IMR-90 (cell line): ENCODE data around the gene PSAPL1. TPM values are rescaled to one million over a fixed set of nuclear protein-coding genes. Genes with fewer than 3 reads are reported as not detected.

ENCODE experiments used
- ATAC-seq: fragments of 200-7000 bp; cut with Tn5 transposase; 2 replicates; pipeline ENCODE4 v1.9.1; 2020; ENCODE audit warnings: low read depth, mild to moderate bottlenecking, moderate library complexity
- BruUV-seq: library from RNA; stranded (reverse); fragments of 400-500 nt; replicated peaks from 2 replicates; lab custom pipeline; 2021; lab: Mats Ljungman, UMichigan
- CTCF ChIA-PET: fragments of 300-600 bp; formaldehyde crosslinking; extraction: SDS; loops from one replicate; lab custom pipeline; 2021; ENCODE audit warnings: antibody characterized with exemption; lab: Yijun Ruan, JAX
- POLR2A ChIA-PET: fragments of 300-600 bp; sonication (Branson Sonifier 250); formaldehyde crosslinking; loops from one replicate; lab custom pipeline; 2022; ENCODE audit warnings: antibody characterized with exemption; ENCODE audit not compliant: unreplicated experiment; lab: Charles Lee
- DNase-seq: peaks from one replicate; pipeline ENCODE4 v3.0.0; 2013
- H2AFZ ChIP-seq: replicated peaks from 2 replicates; pipeline ENCODE3; 2013; ENCODE audit warnings: low read length, mild to moderate bottlenecking; ENCODE audit not compliant: poor library complexity
- H2AK5ac ChIP-seq: 2 replicates; pipeline ENCODE4 v1.6.1; 2013; ENCODE audit warnings: low read depth, low read length, inconsistent platforms
- H2AK9ac ChIP-seq: replicated peaks from 2 replicates; pipeline ENCODE3; 2013; ENCODE audit warnings: mild to moderate bottlenecking, low read depth, low read length, moderate library complexity; ENCODE audit not compliant: poor library complexity
- H2BK120ac ChIP-seq: 2 replicates; pipeline ENCODE4 v1.6.1; 2013; ENCODE audit warnings: low read depth, low read length, inconsistent platforms
- H2BK15ac ChIP-seq: 3 replicates; pipeline ENCODE4 v1.6.1; 2013; ENCODE audit warnings: low read depth, low read length, inconsistent platforms
- H2BK20ac ChIP-seq: 2 replicates; pipeline ENCODE4 v1.6.1; 2013; ENCODE audit warnings: low read depth, mild to moderate bottlenecking, inconsistent platforms, low read length, moderate library complexity
- H2BK5ac ChIP-seq: 2 replicates; pipeline ENCODE4 v1.6.1; 2013; ENCODE audit warnings: mild to moderate bottlenecking, low read depth, low read length, inconsistent platforms; ENCODE audit not compliant: poor library complexity, severe bottlenecking
- H3K14ac ChIP-seq: replicated peaks from 2 replicates; pipeline ENCODE4 v1.6.1; 2013; ENCODE audit warnings: low read depth, low read length, inconsistent platforms
- H3K18ac ChIP-seq: 2 replicates; pipeline ENCODE4 v1.6.1; 2013; ENCODE audit warnings: low read depth, low read length, control low read depth
- H3K23ac ChIP-seq: 2 replicates; pipeline ENCODE4 v1.6.1; 2013; ENCODE audit warnings: low read depth, low read length, inconsistent platforms
- H3K27ac ChIP-seq: 2 replicates; pipeline ENCODE4 v1.5.1; 2013; ENCODE audit warnings: mild to moderate bottlenecking, control low read depth, low read length; ENCODE audit not compliant: insufficient read depth
- H3K27me3 ChIP-seq: 2 replicates; pipeline ENCODE4 v1.6.1; 2013; ENCODE audit warnings: low read length; ENCODE audit not compliant: control insufficient read depth, insufficient read depth
- H3K36me3 ChIP-seq: 2 replicates; pipeline ENCODE4 v1.6.1; 2013; ENCODE audit warnings: low read length, mixed read lengths; ENCODE audit not compliant: control insufficient read depth, insufficient read depth
- H3K4ac ChIP-seq: 2 replicates; pipeline ENCODE4 v1.6.1; 2013; ENCODE audit warnings: low read depth, low read length, inconsistent platforms
- H3K4me1 ChIP-seq: 2 replicates; pipeline ENCODE4 v1.6.1; 2013; ENCODE audit warnings: low read length, mixed read lengths; ENCODE audit not compliant: control insufficient read depth, insufficient read depth
- H3K4me2 ChIP-seq: 2 replicates; pipeline ENCODE4 v1.6.1; 2013; ENCODE audit warnings: low read depth, mild to moderate bottlenecking, control low read depth, low read length, moderate library complexity
- H3K4me3 ChIP-seq: 2 replicates; pipeline ENCODE4 v1.5.1; 2013; ENCODE audit warnings: low read depth, mild to moderate bottlenecking, control low read depth, low read length, moderate library complexity; ENCODE audit not compliant: insufficient read depth
- H3K56ac ChIP-seq: 2 replicates; pipeline ENCODE4 v1.6.1; 2013; ENCODE audit warnings: low read length, inconsistent platforms; ENCODE audit not compliant: insufficient read depth; ENCODE audit errors: extremely low read depth
- H3K79me1 ChIP-seq, 2 experiments: 2 replicates each; pipeline ENCODE4 v1.6.1; 2013; ENCODE audit warnings: low read length in 2 of 2, inconsistent platforms in 1 of 2, low read depth in 1 of 2
- H3K9ac ChIP-seq: 2 replicates; pipeline ENCODE4 v1.6.1; 2013; ENCODE audit warnings: low read depth, low read length, control low read depth
- H3K9me1 ChIP-seq: 2 replicates; pipeline ENCODE4 v1.6.1; 2013; ENCODE audit warnings: low read length, inconsistent platforms; ENCODE audit not compliant: insufficient read depth
- H3K9me3 ChIP-seq: 2 replicates; pipeline ENCODE4 v1.6.1; 2013; ENCODE audit warnings: low read length; ENCODE audit not compliant: control insufficient read depth, insufficient read depth
- H4K20me1 ChIP-seq: 2 replicates; pipeline ENCODE4 v1.6.1; 2013; ENCODE audit warnings: low read length, inconsistent platforms; ENCODE audit not compliant: insufficient read depth
- H4K5ac ChIP-seq: 2 replicates; pipeline ENCODE4 v1.6.1; 2013; ENCODE audit warnings: mild to moderate bottlenecking, low read depth, low read length, control low read depth
- H4K8ac ChIP-seq, 2 experiments: 2 replicates each; pipeline ENCODE4 v1.6.1; 2013; ENCODE audit warnings: low read depth in 2 of 2, low read length in 2 of 2, control low read depth in 1 of 2, inconsistent platforms in 1 of 2
- H4K91ac ChIP-seq: 2 replicates; pipeline ENCODE4 v1.6.1; 2013; ENCODE audit warnings: low read depth, low read length, inconsistent platforms; ENCODE audit not compliant: insufficient read depth
- BHLHE40 ChIP-seq: fragments of 150-350 bp; IDR thresholded peaks from 2 replicates; pipeline ENCODE4 v1.6.1; 2016; ENCODE audit warnings: mild to moderate bottlenecking, low read depth, low read length
- CEBPB ChIP-seq: IDR thresholded peaks from 2 replicates; pipeline ENCODE4 v1.6.1; 2012; ENCODE audit warnings: low read depth, low read length, improper control_type of control experiment
- CHD1 ChIP-seq: IDR thresholded peaks from 2 replicates; pipeline ENCODE4 v1.6.1; 2012; ENCODE audit warnings: low read depth, low read length, improper control_type of control experiment
- FOS ChIP-seq: fragments of 150-350 bp; IDR thresholded peaks from 2 replicates; pipeline ENCODE4 v1.6.1; 2016; ENCODE audit warnings: low read depth, low read length
- MAFK ChIP-seq: IDR thresholded peaks from 2 replicates; pipeline ENCODE4 v1.6.1; 2012; ENCODE audit warnings: low read depth, low read length, improper control_type of control experiment
- MAZ ChIP-seq: IDR thresholded peaks from 2 replicates; pipeline ENCODE4 v1.6.1; 2012; ENCODE audit warnings: low read depth, mild to moderate bottlenecking, low read length, improper control_type of control experiment, moderate library complexity, borderline replicate concordance
- MXI1 ChIP-seq: IDR thresholded peaks from 2 replicates; pipeline ENCODE4 v1.6.1; 2012; ENCODE audit warnings: low read depth, mild to moderate bottlenecking, low read length, moderate library complexity, borderline replicate concordance
- NFE2L2 ChIP-seq: fragments of 150-350 bp; IDR thresholded peaks from 2 replicates; pipeline ENCODE4 v1.6.1; 2016; ENCODE audit warnings: low read depth, mild to moderate bottlenecking, low read length
- POLR2A ChIP-seq: IDR thresholded peaks from 2 replicates; pipeline ENCODE4 v1.6.1; 2012; ENCODE audit warnings: mild to moderate bottlenecking, low read depth, low read length
- RAD21 ChIP-seq: IDR thresholded peaks from 2 replicates; pipeline ENCODE4 v1.6.1; 2012; ENCODE audit warnings: low read length, improper control_type of control experiment
- RCOR1 ChIP-seq: IDR thresholded peaks from 2 replicates; pipeline ENCODE4 v1.6.1; 2012; ENCODE audit warnings: mild to moderate bottlenecking, low read length, improper control_type of control experiment; ENCODE audit not compliant: insufficient replicate concordance
- RFX5 ChIP-seq: IDR thresholded peaks from 2 replicates; pipeline ENCODE4 v1.8.0; 2012; ENCODE audit warnings: low read depth, mild to moderate bottlenecking, low read length, moderate library complexity
- SMC3 ChIP-seq: fragments of 150-350 bp; IDR thresholded peaks from 2 replicates; pipeline ENCODE4 v1.6.1; 2016; ENCODE audit warnings: low read depth, mild to moderate bottlenecking, antibody characterized with exemption, low read length, moderate library complexity
- WGBS, 2 experiments: methylation state at CpG; one replicate each; pipeline versions ENCODE4 v1.1.5 to v1.1.7; 2013; ENCODE audit warnings: missing lambda C conversion rate in 2 of 2; ENCODE audit not compliant: insufficient read length in 1 of 2; ENCODE audit errors: extremely low coverage in 2 of 2; 5-methylcytosine and 5-hydroxymethylcytosine counted together
- dilution Hi-C: fragments of 300-500 bp; cut with HindIII; formaldehyde crosslinking; loops from one replicate; pipeline ENCODE4 v1.14.3; 2018; ENCODE audit warnings: low sequenced_read_pairs; ENCODE audit not compliant: unreplicated experiment
- in situ Hi-C: fragments of 300-500 bp; cut with MboI; formaldehyde crosslinking; loops from 3 replicates; pipeline ENCODE4 v1.14.3; 2019; ENCODE audit warnings: low sequenced_read_pairs, inconsistent platforms, mixed read lengths
- intact Hi-C: fragments of 100-400 bp; cut with micrococcal nuclease; formaldehyde crosslinking; loops from 2 replicates; pipeline ENCODE4 v1.10.0; 2022
- polyA plus RNA-seq, 3 experiments: library from polyadenylated mRNA; depleted of rRNA; stranded (reverse); fragments of >200 nt; gene quantifications; 2 replicates each; pipeline ENCODE4 v1.2.3, GENCODE V29; 2012; ENCODE audit warnings: low replicate concordance in 1 of 3
- total RNA-seq: library from RNA; depleted of rRNA; stranded (reverse); fragments of >200 nt; gene quantifications from 2 replicates; pipeline ENCODE4 v1.2.3, GENCODE V29; 2012
- TF ChIP-seq, protein P1 (sequence below): fragments of 150-350 bp; IDR thresholded peaks from 2 replicates; pipeline ENCODE4 v1.6.1; 2016; ENCODE audit warnings: low read depth, mild to moderate bottlenecking, low read length, moderate library complexity, borderline replicate concordance
- TF ChIP-seq, protein P2 (sequence below): conservative IDR thresholded peaks from 2 replicates; pipeline ENCODE4 v1.5.1; 2012; ENCODE audit warnings: mild to moderate bottlenecking, low read depth, low read length, improper control_type of control experiment
- TF ChIP-seq, protein P3 (sequence below): fragments of 150-350 bp; IDR thresholded peaks from 2 replicates; pipeline ENCODE4 v1.6.1; 2017; ENCODE audit warnings: mild to moderate bottlenecking, antibody characterized with exemption, low read length, low read depth

Gene PSAPL1
- total and polyA plus RNA-seq, 2 of the 4 experiments (the other 2 are of a cell fraction), result not detected

DNA sequence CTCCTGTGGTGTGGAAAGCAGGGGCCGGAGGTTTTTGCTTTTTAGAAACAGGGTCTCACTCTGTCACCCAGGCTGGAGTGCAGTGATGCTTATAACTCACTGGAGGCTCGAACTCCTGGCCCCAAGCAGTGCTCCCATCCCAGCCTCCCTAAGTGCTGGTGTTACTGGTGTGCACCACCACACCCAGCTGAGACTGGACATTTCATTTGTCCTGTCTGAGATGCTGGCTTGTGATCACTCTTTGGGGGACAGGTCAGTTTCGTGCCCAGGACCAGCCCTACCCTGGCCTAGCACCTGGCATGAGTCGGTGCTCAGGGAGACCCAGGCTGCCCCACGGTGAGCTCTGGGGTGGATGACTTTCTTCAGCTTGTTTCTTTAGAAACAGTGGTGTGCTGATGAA is 11.3 kb downstream of the PSAPL1 start:
- ChIA-PET CTCF (no interaction called here), POLR2A (no interaction called here)
- Histone ChIP-seq H2AK9ac (no peak overlapping the region), H3K27ac (no peak overlapping the region), H3K9ac (no peak overlapping the region), H4K20me1 (no peaks in the 10 kb centered on the region), H3K56ac (no peak overlapping the region), H2BK5ac (no peak overlapping the region), H2BK15ac (no peak overlapping the region), H3K4me2 (no peak overlapping the region), H3K9me3 (no peaks in the 10 kb centered on the region), H2BK120ac (no peak overlapping the region), H4K8ac (no peak overlapping the region), H2BK20ac (no peak overlapping the region), H2AK5ac (no peak overlapping the region), H3K79me1 (no peaks in the 10 kb centered on the region), H3K14ac (no peak overlapping the region), H3K4ac (no peak overlapping the region), H3K4me3 (no peak overlapping the region), H3K18ac (no peak overlapping the region), H3K27me3 (peaks cover 15% of the 10 kb centered on the region; the same call in 1 of the 2 replicates), H2AFZ (no peak overlapping the region), H3K23ac (no peak overlapping the region), H4K5ac (no peak overlapping the region), H3K4me1 (no peaks in the 10 kb centered on the region), H3K36me3 (no peaks in the 10 kb centered on the region), H3K9me1 (no peaks in the 10 kb centered on the region), H4K91ac (no peak overlapping the region)
- dilution Hi-C loops, result no loop called here
- in situ Hi-C loops, result no loop called here
- intact Hi-C loops, result no loop called here
- BruUV-seq, result no TSS peak
- WGBS, 2 experiments, result 29% methylated on average over 1 of the region's 5 CpGs; no CpG with 5 or more reads in 1 of the 2 experiments
- ATAC-seq (no peak), DNase-seq (no peak)
- TF ChIP-seq RCOR1 (no peak), RAD21 (no peak), CHD1 (no peak), CEBPB (no peak), MAFK (no peak), POLR2A (no peak), MXI1 (no peak), BHLHE40 (no peak), RFX5 (no peak), NFE2L2 (no peak), FOS (no peak), SMC3 (no peak), MAZ (no peak)
- TF ChIP-seq, protein P1, sequence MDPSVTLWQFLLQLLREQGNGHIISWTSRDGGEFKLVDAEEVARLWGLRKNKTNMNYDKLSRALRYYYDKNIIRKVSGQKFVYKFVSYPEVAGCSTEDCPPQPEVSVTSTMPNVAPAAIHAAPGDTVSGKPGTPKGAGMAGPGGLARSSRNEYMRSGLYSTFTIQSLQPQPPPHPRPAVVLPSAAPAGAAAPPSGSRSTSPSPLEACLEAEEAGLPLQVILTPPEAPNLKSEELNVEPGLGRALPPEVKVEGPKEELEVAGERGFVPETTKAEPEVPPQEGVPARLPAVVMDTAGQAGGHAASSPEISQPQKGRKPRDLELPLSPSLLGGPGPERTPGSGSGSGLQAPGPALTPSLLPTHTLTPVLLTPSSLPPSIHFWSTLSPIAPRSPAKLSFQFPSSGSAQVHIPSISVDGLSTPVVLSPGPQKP, result no peak
- TF ChIP-seq, protein P2, sequence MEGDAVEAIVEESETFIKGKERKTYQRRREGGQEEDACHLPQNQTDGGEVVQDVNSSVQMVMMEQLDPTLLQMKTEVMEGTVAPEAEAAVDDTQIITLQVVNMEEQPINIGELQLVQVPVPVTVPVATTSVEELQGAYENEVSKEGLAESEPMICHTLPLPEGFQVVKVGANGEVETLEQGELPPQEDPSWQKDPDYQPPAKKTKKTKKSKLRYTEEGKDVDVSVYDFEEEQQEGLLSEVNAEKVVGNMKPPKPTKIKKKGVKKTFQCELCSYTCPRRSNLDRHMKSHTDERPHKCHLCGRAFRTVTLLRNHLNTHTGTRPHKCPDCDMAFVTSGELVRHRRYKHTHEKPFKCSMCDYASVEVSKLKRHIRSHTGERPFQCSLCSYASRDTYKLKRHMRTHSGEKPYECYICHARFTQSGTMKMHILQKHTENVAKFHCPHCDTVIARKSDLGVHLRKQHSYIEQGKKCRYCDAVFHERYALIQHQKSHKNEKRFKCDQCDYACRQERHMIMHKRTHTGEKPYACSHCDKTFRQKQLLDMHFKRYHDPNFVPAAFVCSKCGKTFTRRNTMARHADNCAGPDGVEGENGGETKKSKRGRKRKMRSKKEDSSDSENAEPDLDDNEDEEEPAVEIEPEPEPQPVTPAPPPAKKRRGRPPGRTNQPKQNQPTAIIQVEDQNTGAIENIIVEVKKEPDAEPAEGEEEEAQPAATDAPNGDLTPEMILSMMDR, result no peak
- TF ChIP-seq, protein P3, sequence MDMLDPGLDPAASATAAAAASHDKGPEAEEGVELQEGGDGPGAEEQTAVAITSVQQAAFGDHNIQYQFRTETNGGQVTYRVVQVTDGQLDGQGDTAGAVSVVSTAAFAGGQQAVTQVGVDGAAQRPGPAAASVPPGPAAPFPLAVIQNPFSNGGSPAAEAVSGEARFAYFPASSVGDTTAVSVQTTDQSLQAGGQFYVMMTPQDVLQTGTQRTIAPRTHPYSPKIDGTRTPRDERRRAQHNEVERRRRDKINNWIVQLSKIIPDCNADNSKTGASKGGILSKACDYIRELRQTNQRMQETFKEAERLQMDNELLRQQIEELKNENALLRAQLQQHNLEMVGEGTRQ, result no peak
